Smooth muscle cell of bladder (primary cell): ENCODE measurements around the gene PLD6. TPM values are rescaled to one million over a fixed set of nuclear protein-coding genes. Genes with fewer than 3 reads are reported as not detected.

Source experiments
- total RNA-seq: library from RNA; depleted of rRNA; stranded (reverse); fragments of >200 nt; gene quantifications from 2 replicates; pipeline ENCODE4 v1.2.3, GENCODE V29; 2014

Gene PLD6
- total RNA-seq: 2.1 and 2.9 TPM in 2 replicates

GRCh38 chr17:17206124-17206912, at the start of gene PLD6:
Gene PLD6 (minus strand): TSS chr17:17206333. CDS start chr17:17206286, 47 bp downstream.

GRCh38 chr17:17237026-17237799, 31.1 kb upstream of the PLD6 start, which contains the start of gene FLCN:
Gene FLCN (minus strand): TSS chr17:17237168. CDS start chr17:17228137, 9,031 bp downstream.

Other genes starting within 250 kb of the PLD6 start
- gene TNFRSF13B, start 234.2 kb downstream of the PLD6 start, total RNA-seq: not detected in 2 replicates
- 85.5 and 108 TPM in 2 replicates for gene MPRIP, start 163.9 kb downstream of the PLD6 start, total RNA-seq
- 38.7 and 49.2 TPM in 2 replicates for gene FLCN, start 30.8 kb upstream of the PLD6 start, total RNA-seq
- 64.9 and 71.4 TPM in 2 replicates for gene COPS3, start 74.9 kb upstream of the PLD6 start, total RNA-seq
- 1.3 and 1.5 TPM in 2 replicates for gene NT5M, start 97.0 kb upstream of the PLD6 start, total RNA-seq